GM19328 (cell line): ENCODE results near the gene CCDC187.
"Not testable (repeated sequence)": the region's sequence is repeated elsewhere in the genome, so short reads cannot be mapped to it uniquely, and the experiment has no call there.

Experiments used
- ATAC-seq: cut with Tn5 transposase; IDR thresholded peaks from one replicate; pipeline ENCODE4 v1.9.1; 2021; ENCODE audit warnings: mild to moderate bottlenecking, moderate library complexity; ENCODE audit not compliant: unreplicated experiment

Gene CCDC187

DNA sequence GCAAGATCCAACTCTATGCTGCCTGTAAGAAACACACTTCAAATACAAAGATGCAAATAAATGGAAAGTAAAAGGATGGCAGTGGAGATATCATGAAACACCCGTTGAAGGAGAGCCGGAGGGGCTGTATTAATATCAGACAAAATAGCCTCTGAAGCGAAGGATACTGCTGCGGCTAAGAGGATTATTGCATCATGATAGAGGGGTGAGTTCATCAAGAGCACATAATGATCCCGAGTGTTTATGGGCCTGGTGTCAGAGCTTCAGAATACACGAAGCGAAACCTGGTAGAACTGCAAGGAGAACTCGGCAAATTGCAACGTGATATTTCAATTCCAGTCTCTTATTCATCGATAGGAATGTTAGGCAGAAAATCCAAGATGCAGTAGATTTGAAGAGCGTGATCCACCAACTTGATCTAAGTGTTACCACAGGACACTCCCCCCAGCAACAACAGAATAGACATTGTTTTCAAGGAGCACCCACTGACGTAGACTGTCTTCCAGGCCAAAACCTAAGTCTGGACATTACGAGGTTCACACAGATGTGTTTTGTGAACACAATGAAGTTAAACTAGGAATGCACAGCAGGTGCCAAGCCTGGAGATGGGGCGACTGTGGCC is 30.5 kb downstream of the CCDC187 start:
- no peak for ATAC-seq

- ATAC-seq, result no peak
Measured at GRCh38 chr9:136270173-136270705, 33.7 kb downstream of the CCDC187 start.

DNA sequence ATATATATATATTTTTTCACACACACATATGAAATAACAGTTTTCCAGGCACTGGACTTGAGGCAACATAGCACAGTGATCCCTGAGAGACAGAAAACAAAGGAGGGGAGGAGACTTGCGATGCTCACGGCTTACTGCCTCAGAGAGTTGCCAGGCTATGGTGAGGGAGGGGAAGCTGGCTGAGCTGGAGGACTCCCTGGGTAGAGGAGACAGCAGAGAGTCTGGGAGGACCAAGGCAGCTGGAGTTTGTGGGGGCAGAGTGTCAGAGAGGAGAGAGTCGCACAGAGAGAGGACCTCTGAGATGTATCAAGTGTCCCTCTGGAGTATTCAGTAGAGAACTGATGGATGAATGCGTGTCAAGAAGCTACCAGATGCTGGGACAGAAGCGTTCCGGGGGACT is 35.2 kb downstream of the CCDC187 start:
- no peak for ATAC-seq

DNA sequence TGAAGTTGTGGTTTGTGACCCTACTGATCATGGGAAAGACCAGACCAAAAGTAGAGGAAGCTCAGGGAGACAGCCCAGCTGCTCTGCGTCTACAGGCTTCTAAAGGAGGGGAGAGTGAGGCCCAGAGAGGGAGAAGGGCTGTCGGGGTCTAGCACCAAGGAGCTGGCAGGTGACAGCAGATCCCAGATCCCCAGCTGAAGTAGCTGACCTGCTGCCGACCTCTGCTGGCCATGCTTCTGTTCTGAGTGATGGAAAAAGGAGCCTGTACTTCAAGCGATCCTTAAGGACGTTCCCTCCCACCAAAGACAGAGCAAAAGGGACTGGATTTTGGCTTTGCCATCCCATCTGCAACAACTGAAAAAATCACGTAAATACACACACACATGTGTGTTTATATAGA is 35.6 kb downstream of the CCDC187 start:
- ATAC-seq, result no peak

GRCh38 chr9:136267261-136268111 is 36.4 kb downstream of the CCDC187 start:
- ATAC-seq, result no peak

DNA sequence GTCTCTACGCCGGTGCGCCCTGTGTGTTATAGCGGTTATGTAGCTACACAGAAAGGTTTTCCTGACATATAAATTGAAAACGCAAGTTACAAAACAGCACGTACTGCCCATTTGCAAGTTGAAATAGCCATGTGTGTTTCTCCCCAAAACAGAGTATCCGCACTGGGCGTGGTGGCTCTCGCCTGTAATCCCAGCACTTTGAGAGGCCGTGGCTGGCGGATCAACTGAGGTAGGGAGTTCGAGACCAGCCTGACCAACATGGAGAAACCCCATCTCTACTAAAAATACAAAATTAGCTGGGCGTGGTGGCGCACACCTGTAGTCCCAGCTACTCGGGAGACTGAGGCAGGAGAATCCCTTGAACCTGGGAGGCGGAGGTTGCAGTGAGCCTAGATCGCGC is 37.3 kb downstream of the CCDC187 start:
- not testable (repeated sequence) for ATAC-seq

- no peak for ATAC-seq
Measured at GRCh38 chr9:136265561-136266355, 38.1 kb downstream of the CCDC187 start.

GRCh38 chr9:136264441-136265405 is 39.2 kb downstream of the CCDC187 start:
- no peak for ATAC-seq

- ATAC-seq, result no peak
Measured at GRCh38 chr9:136264031-136264430, 39.9 kb downstream of the CCDC187 start.

GRCh38 chr9:136262671-136263178 is 41.2 kb downstream of the CCDC187 start:
- no peak for ATAC-seq

- no peak for ATAC-seq
Measured at GRCh38 chr9:136261686-136262430, 42.0 kb downstream of the CCDC187 start.

DNA sequence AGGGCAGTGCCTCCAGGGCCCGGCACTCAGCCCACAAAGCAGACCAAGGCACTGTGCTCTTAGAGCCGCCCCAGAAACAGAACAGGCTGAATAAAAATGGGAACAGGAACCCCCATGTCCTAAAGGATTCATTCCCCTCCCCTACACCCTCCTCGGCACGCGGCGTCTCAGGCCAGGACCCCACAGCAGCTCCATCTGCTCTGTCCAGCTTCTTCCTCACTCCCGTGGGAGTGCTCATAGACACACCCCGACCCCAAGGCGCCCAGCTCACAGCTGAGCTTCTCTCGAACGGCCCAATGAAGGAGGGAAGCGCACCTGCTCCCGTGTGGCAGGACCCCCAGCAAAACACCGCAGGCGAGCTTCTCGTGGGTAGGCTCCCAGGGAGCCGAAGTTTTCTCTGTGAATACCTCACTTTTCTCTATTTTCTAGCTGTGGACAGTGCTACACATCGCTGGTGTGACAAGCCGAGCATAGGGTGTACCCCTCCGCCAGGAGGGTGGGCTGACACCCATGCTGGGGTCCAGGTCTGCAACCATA is 42.9 kb downstream of the CCDC187 start:
- ATAC-seq, result no peak

GRCh38 chr9:136260521-136260920 is 43.4 kb downstream of the CCDC187 start:
- ATAC-seq, result no peak

- no peak for ATAC-seq
Measured at GRCh38 chr9:136259836-136260235, 44.1 kb downstream of the CCDC187 start.

GRCh38 chr9:136259517-136259813 is 44.4 kb downstream of the CCDC187 start:
- no peak for ATAC-seq

DNA sequence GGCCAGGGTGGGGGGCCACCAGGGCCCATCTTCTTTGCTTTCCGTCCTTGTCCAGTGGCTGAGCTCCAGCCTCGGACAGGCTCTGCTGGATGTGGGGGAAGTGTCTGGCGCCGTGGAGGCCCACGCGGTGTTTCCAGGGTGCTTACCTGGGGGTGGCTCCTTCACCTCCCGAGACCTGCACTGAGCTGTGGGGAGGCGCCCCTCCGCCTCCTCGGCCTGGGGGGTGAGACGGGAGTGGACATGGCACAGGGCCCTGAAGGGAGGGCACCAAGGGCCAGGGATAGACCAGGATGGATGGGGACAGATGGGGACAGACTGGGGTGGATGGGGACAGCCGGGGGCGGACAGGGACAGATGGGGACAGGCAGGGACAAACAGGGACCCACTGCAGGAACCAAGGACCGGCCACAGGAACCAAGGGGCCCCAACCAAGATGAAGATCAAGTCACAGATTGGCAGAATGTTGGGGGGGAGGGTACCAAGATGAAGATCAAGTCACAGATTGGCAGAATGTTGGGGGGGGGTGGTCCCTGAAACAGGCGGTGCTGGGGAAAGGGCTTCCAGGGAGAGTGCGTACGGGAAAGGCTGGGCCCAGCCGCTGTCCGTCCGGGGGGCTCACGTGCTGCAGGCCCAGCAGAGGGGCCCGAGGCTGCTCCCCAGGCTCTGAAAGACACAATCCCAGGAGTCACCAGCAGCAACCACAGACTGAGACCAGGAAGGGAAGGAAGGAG is 44.9 kb downstream of the CCDC187 start:
- no peak for ATAC-seq

DNA sequence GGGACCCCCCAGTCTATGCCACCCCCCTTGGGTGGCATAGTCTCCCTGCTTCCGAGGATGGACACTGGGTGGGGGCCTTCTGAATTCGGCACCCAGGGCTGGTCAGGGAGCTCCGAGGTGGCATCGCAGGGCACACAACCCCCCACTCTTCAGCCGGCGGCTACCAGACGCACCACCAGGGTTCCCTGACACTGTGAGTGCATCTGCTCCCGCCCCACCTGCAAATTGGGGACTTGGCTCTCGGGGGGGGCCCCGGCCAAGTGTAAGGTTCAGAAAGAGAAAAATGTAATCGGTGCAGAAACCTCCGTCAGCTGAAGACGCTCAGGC is 45.6 kb downstream of the CCDC187 start:
- ATAC-seq, result no peak

GRCh38 chr9:136257381-136258298 is 46.3 kb downstream of the CCDC187 start:
- ATAC-seq, result no peak
